Glomerular endothelial cell (primary cell): ENCODE data around the gene ARMC9. TPM values are rescaled to one million over a fixed set of nuclear protein-coding genes. Genes with fewer than 3 reads are reported as not detected.

ENCODE experiments used
- DNase-seq: peaks from one replicate; pipeline ENCODE4 v3.0.0-alpha.2; 2011; ENCODE audit warnings: low read depth, low spot score; ENCODE audit errors: extremely low read depth
- total RNA-seq: library from RNA; depleted of rRNA; stranded (reverse); fragments of >200 nt; gene quantifications from 2 replicates; pipeline ENCODE4 v1.2.3, GENCODE V29; 2015

Gene ARMC9
- total RNA-seq, 1 donor from 2014 or later = 21.3 TPM

- no peak for DNase-seq
Observed at GRCh38 chr2:231410293-231411004, 212.0 kb downstream of the ARMC9 start.

- no peak for DNase-seq
Observed at GRCh38 chr2:231411237-231411636, 212.8 kb downstream of the ARMC9 start.

GRCh38 chr2:231411831-231412617 is 213.6 kb downstream of the ARMC9 start:
- no peak for DNase-seq

- DNase-seq = no peak
Observed at GRCh38 chr2:231412618-231412963, 214.2 kb downstream of the ARMC9 start.

- no peak for DNase-seq
Observed at GRCh38 chr2:231413456-231413855, 215.0 kb downstream of the ARMC9 start.

DNA sequence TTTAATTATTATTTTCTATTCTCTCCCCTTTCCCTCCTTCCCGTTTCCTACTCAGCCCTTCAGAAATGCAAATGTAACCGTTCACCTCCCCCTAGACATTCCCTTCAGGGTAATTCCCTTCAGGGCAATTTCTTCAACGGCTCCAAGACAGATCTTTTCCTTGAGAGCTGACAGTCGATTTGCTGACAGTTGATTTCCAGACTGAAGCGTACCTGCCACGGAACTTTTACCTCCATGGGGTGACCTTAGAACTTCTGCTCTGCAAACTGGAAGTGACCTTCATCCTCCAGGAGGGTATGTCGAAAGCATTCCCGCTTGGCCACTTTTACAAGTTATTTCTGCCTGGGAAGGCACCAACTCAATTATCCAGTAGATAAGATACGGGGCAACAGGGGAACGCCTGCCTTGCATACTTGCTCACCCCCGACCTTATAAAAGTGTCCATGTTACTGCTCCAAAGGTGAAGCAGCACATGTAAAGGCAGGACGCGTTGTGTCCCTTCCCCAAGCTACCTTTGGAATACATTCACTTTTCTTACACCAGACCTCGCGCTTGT is 215.6 kb downstream of the ARMC9 start:
- DNase-seq = no peak

GRCh38 chr2:231415029-231415428 is 216.6 kb downstream of the ARMC9 start:
- no peak for DNase-seq

DNA sequence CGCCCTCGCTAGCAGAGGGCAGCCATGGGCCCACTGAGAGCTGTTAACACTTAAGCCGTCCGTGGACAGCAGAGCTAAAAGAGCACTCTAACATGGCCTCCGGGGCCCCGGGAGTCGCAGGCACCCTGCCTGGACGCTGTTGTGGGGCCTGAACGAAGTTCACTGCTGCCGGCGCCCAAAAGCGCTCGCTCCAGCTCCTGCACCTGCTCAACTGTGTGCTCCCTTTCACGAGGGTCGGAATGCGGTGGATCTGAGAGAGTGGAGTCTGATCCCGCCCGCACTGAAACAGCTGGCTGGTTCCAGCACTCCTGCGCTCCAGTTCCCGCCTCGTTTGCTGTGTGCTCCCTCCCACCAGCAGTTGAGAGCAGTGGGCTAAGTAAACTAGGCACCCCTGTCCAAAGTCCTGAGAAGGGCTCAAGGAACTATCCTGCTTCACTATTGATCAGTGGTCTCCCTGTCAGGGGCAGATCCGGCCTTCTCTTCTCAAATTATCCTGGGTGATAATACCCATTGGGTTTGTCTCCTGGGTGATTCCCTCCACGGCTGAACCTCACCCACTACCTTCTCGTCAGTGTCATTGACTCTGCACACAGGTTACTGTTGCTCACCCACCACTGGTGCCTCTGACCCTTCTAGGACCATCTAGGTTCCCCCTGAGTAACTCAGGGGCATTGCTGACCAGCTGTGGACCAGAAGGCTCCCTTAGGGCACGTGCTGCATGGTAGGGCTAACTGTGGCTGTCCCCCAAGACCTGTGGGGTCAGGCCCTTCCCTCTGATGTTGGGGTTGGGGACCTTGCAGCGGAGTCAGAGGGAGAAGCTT is 220.6 kb downstream of the ARMC9 start:
- no peak for DNase-seq

DNA sequence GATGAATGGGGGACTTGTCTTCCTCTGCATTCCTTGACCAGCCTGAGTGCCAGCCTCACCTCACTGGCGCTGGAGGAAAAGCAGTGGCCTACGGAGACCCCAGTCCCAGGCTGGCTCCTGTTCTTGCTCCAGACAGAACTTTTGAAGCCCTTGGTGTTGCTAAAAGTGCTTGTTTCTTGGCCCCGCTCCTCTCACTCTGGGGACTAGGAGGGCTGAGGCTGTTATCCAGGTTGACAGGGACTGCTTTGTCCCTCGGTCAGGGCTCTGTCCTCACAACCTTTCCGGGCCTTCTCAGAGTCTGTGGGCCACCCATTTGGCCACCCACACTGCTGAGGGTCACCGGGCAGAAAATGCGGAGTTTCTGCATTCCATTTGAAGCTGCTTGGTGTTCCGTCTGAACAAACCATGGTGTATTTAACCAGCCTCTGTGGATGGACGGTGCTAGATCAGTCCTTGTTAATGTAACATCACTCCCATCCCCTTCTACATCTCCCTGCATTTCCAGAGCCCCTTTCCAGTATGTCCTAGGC is 222.7 kb downstream of the ARMC9 start:
- DNase-seq = no peak

GRCh38 chr2:231422056-231422455 is 223.6 kb downstream of the ARMC9 start:
- no peak for DNase-seq

GRCh38 chr2:231423176-231423575 is 224.7 kb downstream of the ARMC9 start:
- DNase-seq = no peak

Other genes starting within 250 kb of the ARMC9 start
- not detected in 2 replicates for gene SPATA3, start 202.5 kb upstream of the ARMC9 start, total RNA-seq
- gene C2orf72, start 161.1 kb upstream of the ARMC9 start, total RNA-seq = 0.29 and 1.5 TPM in 2 replicates
- gene PSMD1, start 141.8 kb upstream of the ARMC9 start, total RNA-seq = 98.1 and 104 TPM in 2 replicates
- 0.19 and 1.2 TPM in 2 replicates for gene HTR2B, start 73.6 kb upstream of the ARMC9 start, total RNA-seq
- gene B3GNT7, start 197.1 kb downstream of the ARMC9 start, total RNA-seq = 0.44 and 1.2 TPM in 2 replicates